ENCODE measurements around the gene FTO.

GRCh38 chr16:53989597-53989996 is 285.6 kb downstream of the FTO start:
- no peak for TF ChIP-seq TAF1 (IDR thresholded peaks at IDR 0.05; ENCODE audit: borderline replicate concordance, insufficient read depth, low read length)
- no peak for TF ChIP-seq REST (IDR thresholded peaks at IDR 0.05; ENCODE audit: insufficient read depth in 1 of 2, low read depth in 2 of 2, low read length in 2 of 2)
- TF ChIP-seq POLR2AphosphoS5 (IDR thresholded peaks at IDR 0.05; ENCODE audit: low read depth, low read length): no peak
- TF ChIP-seq SIN3A (IDR thresholded peaks at IDR 0.05; ENCODE audit: borderline replicate concordance, insufficient read depth, low read length): no peak

Data from PFSK-1 (cell line).